Caco-2 (cell line): ENCODE results near the gene POFUT2. TPM values are rescaled to one million over a fixed set of nuclear protein-coding genes. Genes with fewer than 3 reads are reported as not detected.
A peak's percentile ranks its signal among the peaks of the same experiment; 100 is the strongest.

ENCODE experiments used
- BruUV-seq: library from RNA; stranded (reverse); fragments of 400-500 nt; replicated peaks from 2 replicates; lab custom pipeline; 2021; lab: Mats Ljungman, UMichigan
- CTCF ChIA-PET: fragments of 300-600 bp; sonication (Branson Sonifier 250); formaldehyde crosslinking; loops from one replicate; lab custom pipeline; 2022; ENCODE audit warnings: antibody characterized with exemption; lab: Charles Lee
- POLR2A ChIA-PET: fragments of 300-600 bp; sonication (Branson Sonifier 250); formaldehyde crosslinking; loops from one replicate; lab custom pipeline; 2022; ENCODE audit warnings: antibody characterized with exemption; lab: Charles Lee
- DNase-seq, 2 experiments: peaks; one replicate each; pipeline versions ENCODE4 v3.0.0 to v3.0.0-alpha.2; 2020 to 2022
- H3K27me3 ChIP-seq: replicated peaks from 2 replicates; pipeline ENCODE4 v1.6.0; 2011; ENCODE audit warnings: low read length; ENCODE audit not compliant: control insufficient read depth, insufficient read depth
- H3K36me3 ChIP-seq: 2 replicates; pipeline ENCODE4 v1.5.1; 2011; ENCODE audit warnings: low read length; ENCODE audit not compliant: control insufficient read depth, insufficient read depth
- H3K4me1 ChIP-seq: fragments of 250-450 bp; sonication (Bioruptor Pico); 2 replicates; pipeline ENCODE4 v1.5.1; 2020; ENCODE audit warnings: mild to moderate bottlenecking
- H3K4me3 ChIP-seq: 2 replicates; pipeline ENCODE4 v1.5.1; 2011; ENCODE audit warnings: low read depth, mild to moderate bottlenecking, control low read depth, low read length
- H3K9me3 ChIP-seq: fragments of 250-450 bp; sonication (Bioruptor Pico); 2 replicates; pipeline ENCODE4 v1.5.1; 2020; ENCODE audit warnings: mild to moderate bottlenecking, moderate library complexity
- H3K27ac Mint-ChIP-seq: one replicate; pipeline ENCODE4 v1.8.0; 2022; ENCODE audit warnings: mixed read lengths; ENCODE audit not compliant: unreplicated experiment
- H3K27me3 Mint-ChIP-seq: one replicate; pipeline ENCODE4 v1.8.0; 2022; ENCODE audit warnings: mixed read lengths; ENCODE audit not compliant: insufficient read depth, unreplicated experiment
- H3K36me3 Mint-ChIP-seq: one replicate; pipeline ENCODE4 v1.8.0; 2022; ENCODE audit warnings: mild to moderate bottlenecking, mixed read lengths; ENCODE audit not compliant: insufficient read depth, unreplicated experiment
- H3K4me1 Mint-ChIP-seq: one replicate; pipeline ENCODE4 v1.8.0; 2022; ENCODE audit warnings: low read depth, mixed read lengths; ENCODE audit not compliant: unreplicated experiment
- H3K4me3 Mint-ChIP-seq: one replicate; pipeline ENCODE4 v1.8.0; 2022; ENCODE audit warnings: mild to moderate bottlenecking, moderate library complexity, mixed read lengths; ENCODE audit not compliant: unreplicated experiment
- H3K9me3 Mint-ChIP-seq: one replicate; pipeline ENCODE4 v1.8.0; 2022; ENCODE audit warnings: mixed read lengths; ENCODE audit not compliant: unreplicated experiment
- CTCF ChIP-seq, 2 experiments: fragments of 200-600 bp in 1 of 2; IDR thresholded peaks; 1 replicate in 1 of 2; 2 replicates in 1 of 2; pipeline versions ENCODE4 v1.5.1 to v1.8.0; 2011 to 2022; ENCODE audit warnings: antibody characterized with exemption in 1 of 2, control low read depth in 1 of 2, inconsistent platforms in 1 of 2, low read depth in 1 of 2, low read length in 1 of 2, mild to moderate bottlenecking in 1 of 2, moderate library complexity in 1 of 2; ENCODE audit not compliant: insufficient read depth in 1 of 2, severe bottlenecking in 1 of 2, unreplicated experiment in 1 of 2
- intact Hi-C: fragments of 100-400 bp; cut with micrococcal nuclease; formaldehyde crosslinking; loops from one replicate; pipeline ENCODE4 v1.10.0; 2022; ENCODE audit not compliant: unreplicated experiment
- total RNA-seq: library from RNA; stranded (reverse); gene quantifications from 2 replicates; pipeline ENCODE4 v1.2.3, GENCODE V29; 2022

POFUT2 gene
- total RNA-seq, 1 experiment from 2014 or later: 32.0 TPM

GRCh38 chr21:45306832-45307571, 19.3 kb upstream of the POFUT2 start:
- Mint-ChIP-seq H3K36me3 (peaks cover 14% of the 10 kb centered on the region), H3K4me1 (peaks cover 10% of the 10 kb centered on the region), H3K27ac (no peak overlapping the region), H3K4me3 (no peak overlapping the region), H3K27me3 (no peaks in the 10 kb centered on the region), H3K9me3 (no peaks in the 10 kb centered on the region)
- TF ChIP-seq CTCF (IDR thresholded peaks at IDR 0.05; ENCODE audit: insufficient read depth in 1 of 2, low read depth in 1 of 2, low read length in 1 of 2, severe bottlenecking in 1 of 2, unreplicated experiment in 1 of 2): no peak
- Histone ChIP-seq H3K4me3 (no peak overlapping the region), H3K9me3 (no peaks in the 10 kb centered on the region), H3K27me3 (no peaks in the 10 kb centered on the region), H3K4me1 (peaks cover 13% of the 10 kb centered on the region), H3K36me3 (no peaks in the 10 kb centered on the region)
- intact Hi-C loops: no loop called here
- CTCF ChIA-PET: no interaction called here
- BruUV-seq: no TSS peak
- peak in 1 of 2 experiments; percentile 21 for DNase-seq
- POLR2A ChIA-PET: no interaction called here

GRCh38 chr21:45306453-45306831, 18.7 kb upstream of the POFUT2 start:
- H3K27me3 Mint-ChIP-seq: no peaks in the 10 kb centered on the region
- H3K4me1 Mint-ChIP-seq: peaks cover 10% of the 10 kb centered on the region
- no peak for DNase-seq
- no peak overlapping the region for H3K4me3 ChIP-seq
- intact Hi-C loops: no loop called here
- BruUV-seq: no TSS peak
- no peaks in the 10 kb centered on the region for H3K27me3 ChIP-seq
- POLR2A ChIA-PET: no interaction called here
- CTCF ChIA-PET: no interaction called here
- no peaks in the 10 kb centered on the region for H3K9me3 Mint-ChIP-seq
- no peak for TF ChIP-seq CTCF (IDR thresholded peaks at IDR 0.05; ENCODE audit: insufficient read depth in 1 of 2, low read depth in 1 of 2, low read length in 1 of 2, severe bottlenecking in 1 of 2, unreplicated experiment in 1 of 2)
- H3K4me1 ChIP-seq: peaks cover 13% of the 10 kb centered on the region
- no peak overlapping the region for H3K27ac Mint-ChIP-seq
- H3K36me3 ChIP-seq: no peaks in the 10 kb centered on the region
- H3K36me3 Mint-ChIP-seq: peaks cover 14% of the 10 kb centered on the region
- no peak overlapping the region for H3K4me3 Mint-ChIP-seq
- H3K9me3 ChIP-seq: no peaks in the 10 kb centered on the region

- BruUV-seq: no TSS peak
- intact Hi-C loops: no loop called here
- POLR2A ChIA-PET: no interaction called here
- Histone ChIP-seq H3K4me3 (no peak overlapping the region), H3K4me1 (peaks cover 13% of the 10 kb centered on the region), H3K36me3 (no peaks in the 10 kb centered on the region), H3K9me3 (no peaks in the 10 kb centered on the region), H3K27me3 (no peaks in the 10 kb centered on the region)
- no peak for TF ChIP-seq CTCF (IDR thresholded peaks at IDR 0.05; ENCODE audit: insufficient read depth in 1 of 2, low read depth in 1 of 2, low read length in 1 of 2, severe bottlenecking in 1 of 2, unreplicated experiment in 1 of 2)
- Mint-ChIP-seq H3K4me1 (peaks cover 10% of the 10 kb centered on the region), H3K9me3 (no peaks in the 10 kb centered on the region), H3K27me3 (no peaks in the 10 kb centered on the region), H3K36me3 (peaks cover 14% of the 10 kb centered on the region), H3K4me3 (no peak overlapping the region), H3K27ac (no peak overlapping the region)
- DNase-seq: no peak
- CTCF ChIA-PET: no interaction called here
Observed at GRCh38 chr21:45305836-45306235, 18.1 kb upstream of the POFUT2 start.
